ENCODE results near the gene IGFBP5.

- TF ChIP-seq RAD21 (IDR thresholded peaks at IDR 0.05; ENCODE audit: low read depth) = no peak
- no peak for TF ChIP-seq TAF1 (IDR thresholded peaks at IDR 0.05; ENCODE audit: low read depth)
Measured at GRCh38 chr2:216670266-216671080, 24.9 kb downstream of the IGFBP5 start.
